GM06990 (cell line): ENCODE measurements around the gene GJA5.

Experiments
- DNase-seq: peaks from one replicate; pipeline ENCODE4 v3.0.0-alpha.2; 2011; ENCODE audit not compliant: insufficient read length; ENCODE audit errors: extremely low read depth
- H3K27me3 ChIP-seq: replicated peaks from 2 replicates; pipeline ENCODE4 v1.6.0; 2011; ENCODE audit warnings: low read length; ENCODE audit not compliant: control insufficient read depth, insufficient read depth
- H3K36me3 ChIP-seq: 2 replicates; pipeline ENCODE4 v1.5.1; 2011; ENCODE audit warnings: low read length; ENCODE audit not compliant: control insufficient read depth, insufficient read depth
- H3K4me3 ChIP-seq: replicated peaks from 2 replicates; pipeline ENCODE4 v1.5.1; 2011; ENCODE audit warnings: low read depth, mild to moderate bottlenecking, control low read depth, low read length
- CTCF ChIP-seq: IDR thresholded peaks from 2 replicates; pipeline ENCODE4 v1.5.1; 2011; ENCODE audit warnings: low read length, control low read depth, mild to moderate bottlenecking, inconsistent platforms; ENCODE audit not compliant: insufficient read depth, poor library complexity, severe bottlenecking

GJA5 gene

GRCh38 chr1:147753081-147753480, 7.3 kb downstream of the GJA5 start:
- no peak for TF ChIP-seq CTCF
- Histone ChIP-seq H3K36me3 (no peaks in the 10 kb centered on the region), H3K4me3 (no peak overlapping the region), H3K27me3 (no peaks in the 10 kb centered on the region; the same call in 1 of the 2 replicates)
- no peak for DNase-seq

- no peaks in the 10 kb centered on the region for H3K36me3 ChIP-seq
- no peak for DNase-seq
- no peak for TF ChIP-seq CTCF
- no peak overlapping the region for H3K4me3 ChIP-seq
- no peaks in the 10 kb centered on the region; the same call in 1 of the 2 replicates for H3K27me3 ChIP-seq
These were observed 7.9 kb downstream of the GJA5 start for GRCh38 chr1:147752511-147752910.

- TF ChIP-seq CTCF, result no peak
- no peak overlapping the region for H3K4me3 ChIP-seq
- no peaks in the 10 kb centered on the region; the same call in 1 of the 2 replicates for H3K27me3 ChIP-seq
- H3K36me3 ChIP-seq, result no peaks in the 10 kb centered on the region
- DNase-seq, result no peak
These were observed 9.1 kb downstream of the GJA5 start for GRCh38 chr1:147751346-147751745.

- Histone ChIP-seq H3K27me3 (no peaks in the 10 kb centered on the region; the same call in 1 of the 2 replicates), H3K4me3 (no peak overlapping the region), H3K36me3 (no peaks in the 10 kb centered on the region)
- no peak for DNase-seq
- no peak for TF ChIP-seq CTCF
These were observed 9.7 kb downstream of the GJA5 start for GRCh38 chr1:147750618-147751217.

GRCh38 chr1:147749792-147750191, 10.6 kb downstream of the GJA5 start:
- Histone ChIP-seq H3K4me3 (no peak overlapping the region), H3K27me3 (no peaks in the 10 kb centered on the region; the same call in 1 of the 2 replicates), H3K36me3 (no peaks in the 10 kb centered on the region)
- no peak for DNase-seq
- TF ChIP-seq CTCF, result no peak
